Fibroblast of skin of scalp (primary cell): ENCODE results near the gene CACNG1.
A peak's percentile ranks its signal among the peaks of the same experiment; 100 is the strongest.
"Not testable (repeated sequence)": the region's sequence is repeated elsewhere in the genome, so short reads cannot be mapped to it uniquely, and the experiment has no call there.

Experiments
- DNase-seq: peaks from one replicate; pipeline ENCODE4 v3.0.0-alpha.2; 2013

The CACNG1 gene

DNA sequence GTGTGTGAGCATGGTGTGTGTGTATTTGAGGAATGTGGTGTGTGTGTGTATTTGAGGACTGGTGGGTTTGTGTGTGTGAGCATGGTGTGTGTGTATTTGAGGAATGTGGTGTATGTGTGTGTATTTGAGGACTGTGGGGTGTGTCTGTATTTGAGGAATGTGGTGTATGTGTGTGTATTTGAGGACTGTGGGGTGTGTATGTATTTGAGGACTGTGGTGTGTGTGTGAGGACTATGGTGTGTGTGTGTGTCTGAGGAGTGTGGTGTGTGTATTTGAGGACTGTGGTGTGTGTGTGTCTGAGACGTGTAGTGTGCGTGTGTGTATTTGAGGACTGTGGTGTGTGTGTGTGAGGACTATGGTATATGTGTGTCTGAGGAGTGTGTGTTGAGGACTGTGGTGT is 18.0 kb upstream of the CACNG1 start:
- DNase-seq: peak; percentile 21

DNA sequence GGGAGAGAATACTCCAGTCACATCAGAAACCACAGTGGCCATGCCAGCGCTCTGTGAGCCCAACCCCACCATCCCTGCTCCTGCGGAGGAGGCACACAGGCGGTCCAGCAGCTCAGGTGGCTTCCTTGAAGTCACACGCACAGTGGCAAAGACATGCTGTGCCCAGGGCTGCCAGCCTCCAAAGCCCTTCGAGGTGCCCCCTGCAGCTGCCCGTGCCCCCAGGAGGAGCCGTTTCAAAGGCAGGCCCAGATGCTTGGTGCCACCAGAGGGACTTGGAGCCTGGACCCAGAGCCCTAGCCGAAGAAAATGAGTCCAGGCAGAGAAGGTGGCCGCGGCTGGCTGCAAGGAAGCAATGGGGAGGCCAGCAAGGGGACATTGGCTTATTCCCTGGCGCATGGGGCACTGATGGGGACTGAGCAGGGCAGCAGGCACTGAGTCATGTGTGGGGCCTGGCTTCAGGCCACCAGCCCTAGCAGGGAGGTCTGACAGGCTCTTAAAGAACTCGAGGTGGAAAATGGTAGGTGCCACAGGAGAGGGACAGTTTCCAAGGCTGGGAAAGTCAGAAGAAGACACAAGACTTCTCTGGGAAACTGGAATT is 17.2 kb upstream of the CACNG1 start:
- peak; percentile 3 for DNase-seq

GRCh38 chr17:67030641-67031040 is 13.7 kb upstream of the CACNG1 start:
- DNase-seq: no peak

GRCh38 chr17:67032382-67032781 is 12.0 kb upstream of the CACNG1 start:
- no peak for DNase-seq

- no peak for DNase-seq
Measured at GRCh38 chr17:67032985-67033384, 11.4 kb upstream of the CACNG1 start.

GRCh38 chr17:67033613-67034012 is 10.7 kb upstream of the CACNG1 start:
- no peak for DNase-seq

DNA sequence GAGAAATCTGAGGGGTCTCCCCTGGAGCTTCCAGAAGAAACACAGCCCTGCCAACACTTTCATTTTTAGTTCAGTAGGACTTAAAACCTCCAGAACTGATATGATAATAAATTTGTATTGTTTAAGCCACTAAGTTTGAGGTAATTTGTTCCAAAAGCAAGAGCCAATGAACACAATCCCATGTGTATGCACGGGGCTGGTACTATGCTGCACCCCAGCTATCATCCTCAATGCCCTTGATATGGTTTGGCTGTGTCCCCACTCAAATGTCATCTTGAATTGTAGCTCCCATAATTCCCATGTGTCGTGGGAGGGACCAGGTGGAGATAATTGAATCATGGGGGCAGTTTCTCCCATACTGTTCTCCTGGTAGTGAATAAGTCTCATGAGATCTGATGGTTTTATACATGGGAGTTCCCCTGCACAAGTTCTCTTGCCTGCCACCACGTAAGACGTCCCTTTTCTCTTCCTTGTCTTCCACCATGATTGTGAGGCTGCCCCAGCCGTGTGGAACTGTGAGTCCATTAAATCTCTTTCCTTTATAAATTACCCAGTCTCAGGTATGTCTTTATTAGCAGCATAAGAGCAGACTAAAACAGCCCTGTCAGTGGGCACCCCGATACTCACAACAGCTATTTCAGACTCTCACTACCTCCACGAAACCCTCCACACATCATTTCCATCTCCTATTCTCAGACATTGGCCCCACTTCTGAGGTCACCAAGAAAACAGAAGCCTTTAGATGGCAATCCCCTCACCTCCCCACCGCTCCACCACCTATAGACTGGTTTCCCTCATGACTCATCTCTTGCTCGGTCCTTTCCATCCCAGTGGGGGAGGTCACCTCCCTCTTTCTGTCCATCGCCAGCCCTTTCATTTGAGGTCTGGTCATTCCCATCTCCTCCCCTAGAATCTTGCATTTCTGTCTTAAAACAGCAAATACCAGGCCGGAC is 8.9 kb upstream of the CACNG1 start:
- no peak for DNase-seq

DNA sequence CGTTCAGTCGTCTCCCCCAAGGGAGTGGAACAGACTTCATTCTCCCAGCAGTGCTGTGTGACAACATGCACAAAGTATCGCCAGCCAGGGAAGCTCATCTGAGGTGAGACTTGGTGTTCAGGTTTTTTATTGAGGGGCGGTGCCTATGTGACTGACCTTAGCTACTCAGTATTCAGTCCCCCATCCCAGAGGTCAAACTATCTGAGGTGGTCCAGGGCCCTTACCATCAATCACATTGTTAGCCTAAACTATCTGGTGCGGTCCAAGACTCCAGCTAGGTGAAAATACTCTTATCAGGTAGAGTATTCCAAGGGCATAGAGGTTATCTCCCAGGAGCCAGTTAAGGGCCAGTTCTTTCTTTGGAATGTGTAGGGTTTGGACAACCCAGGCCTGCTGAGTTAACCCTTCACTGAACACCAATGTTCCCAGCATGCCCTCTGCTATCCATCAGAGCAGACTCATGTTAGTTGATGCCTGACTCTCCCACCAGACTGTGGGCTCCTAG is 5.4 kb upstream of the CACNG1 start:
- no peak for DNase-seq

- DNase-seq: no peak
Measured at GRCh38 chr17:67040652-67041051, 3.7 kb upstream of the CACNG1 start.

GRCh38 chr17:67041119-67041518 is 3.2 kb upstream of the CACNG1 start:
- not testable (repeated sequence) for DNase-seq

DNA sequence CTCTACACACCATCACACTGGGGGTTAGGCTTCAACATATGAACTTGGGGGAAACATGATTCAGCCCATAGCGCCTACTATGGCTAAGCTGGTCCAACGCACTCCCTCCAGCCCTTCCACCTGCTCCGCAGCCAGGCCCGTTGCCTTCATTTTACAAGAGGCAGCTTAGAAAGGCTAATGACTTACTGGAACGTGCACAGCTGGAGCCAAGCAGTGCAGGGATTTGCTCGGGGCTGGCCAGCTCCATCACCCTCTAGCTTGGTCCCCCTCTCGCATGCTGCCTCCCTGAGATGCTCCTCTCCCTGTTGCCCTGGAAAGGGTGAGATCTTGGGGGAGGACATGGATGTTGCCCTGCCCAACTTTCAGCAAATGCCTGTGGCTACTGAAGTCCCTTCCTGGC is 2.8 kb upstream of the CACNG1 start:
- no peak for DNase-seq

DNA sequence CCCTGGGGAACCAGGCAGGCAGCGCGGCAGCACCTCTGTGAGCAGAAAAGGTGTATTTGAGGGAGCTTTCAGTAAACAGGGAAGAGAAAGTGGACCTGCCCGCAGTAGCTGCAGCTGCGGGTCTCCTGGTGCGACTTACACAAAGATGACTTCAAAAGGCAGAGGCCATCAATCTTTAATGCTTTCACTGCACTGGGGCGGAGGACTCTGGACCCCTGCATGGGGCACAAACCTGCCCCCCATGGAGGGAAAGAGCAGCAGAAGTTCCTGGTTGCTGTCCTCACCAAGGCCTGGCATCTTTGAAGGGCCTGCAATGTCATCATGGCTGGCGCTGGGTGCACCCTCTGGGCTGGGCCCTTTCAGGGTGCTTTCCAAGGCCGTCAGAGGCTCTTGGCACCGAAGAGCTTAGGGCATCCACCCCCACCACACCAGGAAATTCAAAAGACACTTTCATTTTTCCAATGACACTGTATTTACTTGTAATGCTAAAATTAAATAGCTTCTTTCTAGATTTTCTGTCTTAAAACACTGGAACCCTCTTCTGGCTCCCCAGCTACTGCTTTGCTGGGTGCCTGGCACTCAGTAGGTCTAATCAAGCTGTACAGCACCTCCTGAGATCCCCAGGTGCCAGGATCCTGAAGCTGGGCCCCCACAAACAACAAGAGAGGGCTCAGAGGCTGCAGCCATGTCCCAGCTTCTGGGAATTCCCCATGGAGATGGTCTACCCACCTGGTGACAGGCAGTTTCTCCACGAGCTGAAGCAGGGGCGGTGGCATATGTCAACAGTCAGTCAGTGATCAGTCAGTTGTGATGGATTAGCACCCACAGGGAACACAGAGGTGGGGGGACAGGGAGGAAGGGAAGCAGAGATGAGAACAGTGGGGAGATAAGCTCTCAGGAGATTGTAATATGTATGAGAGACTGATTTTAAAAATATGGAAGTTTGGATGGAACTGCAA is 2.1 kb upstream of the CACNG1 start:
- no peak for DNase-seq

- DNase-seq: no peak
Measured at GRCh38 chr17:67043283-67043682, 1.1 kb upstream of the CACNG1 start.

DNA sequence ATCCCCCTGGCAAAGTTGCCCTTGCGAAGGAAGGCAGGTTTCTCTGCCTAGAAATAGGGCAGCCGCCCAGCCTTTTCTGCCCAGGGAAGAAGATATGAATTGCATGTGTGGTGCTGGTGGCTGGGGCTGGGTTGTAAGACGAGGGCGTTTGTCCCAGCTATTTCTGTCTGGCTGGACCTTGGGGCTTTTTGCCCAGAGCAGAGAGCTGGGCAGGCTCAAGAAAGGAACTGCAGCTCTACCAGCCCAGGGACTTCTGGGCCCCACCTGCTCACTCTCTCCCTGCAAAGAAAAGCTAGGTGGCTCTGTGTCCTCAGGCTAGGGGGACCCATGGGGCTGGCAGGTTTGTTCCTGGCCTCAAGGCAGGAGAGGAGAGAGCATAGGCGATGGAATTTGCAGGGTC is 586 bp downstream of the CACNG1 start:
- no peak for DNase-seq

DNA sequence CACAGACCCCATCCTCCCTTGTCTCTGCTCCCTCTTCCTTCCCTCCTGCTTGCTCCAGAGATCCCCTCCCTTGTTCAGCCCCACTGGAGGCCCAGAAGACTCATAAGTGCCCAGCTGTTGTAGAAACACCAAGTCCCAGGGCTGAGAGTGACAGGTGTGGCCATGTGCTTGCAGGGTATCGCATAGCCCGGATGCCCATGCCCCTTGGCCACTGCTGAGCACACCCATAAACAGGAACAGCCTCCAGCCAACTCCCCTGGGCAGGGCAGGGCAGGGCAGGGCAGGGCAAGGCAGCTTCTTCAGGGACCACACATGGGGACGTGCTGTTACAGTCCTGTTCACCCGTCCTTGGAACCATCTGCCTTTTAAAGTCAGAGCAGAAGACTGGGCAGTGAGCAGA is 2.0 kb downstream of the CACNG1 start:
- no peak for DNase-seq

- DNase-seq: no peak
Measured at GRCh38 chr17:67047382-67047781, 3.0 kb downstream of the CACNG1 start.

DNA sequence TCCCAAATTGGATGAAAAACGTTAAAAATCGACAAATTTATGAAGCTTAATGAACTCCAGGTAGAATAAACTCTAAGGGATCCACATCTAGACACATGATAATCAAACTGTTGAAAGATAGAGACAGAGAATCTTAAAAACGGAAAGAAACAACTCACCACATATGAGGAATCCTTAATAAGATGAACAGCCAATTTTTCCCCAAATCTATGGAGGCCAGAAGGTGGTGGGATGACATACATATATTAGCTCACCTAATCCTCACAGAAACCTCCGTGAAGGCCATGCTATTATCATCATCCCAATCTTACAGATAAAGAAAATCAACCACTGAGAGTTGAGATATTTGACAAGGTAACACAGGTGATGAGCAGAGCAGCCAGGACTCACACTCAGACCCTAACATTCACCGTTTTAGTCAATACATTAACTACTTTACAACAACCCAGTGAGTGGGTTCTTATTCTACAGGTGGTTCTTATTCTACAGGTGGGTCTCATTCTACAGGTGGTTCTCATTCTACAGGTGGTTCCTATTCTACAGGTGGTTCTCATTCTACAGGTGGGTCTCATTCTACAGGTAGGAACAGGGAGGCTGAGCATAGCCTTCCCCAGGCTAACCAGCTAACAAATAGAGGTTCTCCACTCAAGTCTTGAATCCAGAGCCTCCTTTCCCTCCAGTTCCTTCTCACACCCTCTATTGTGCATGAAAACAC is 4.8 kb downstream of the CACNG1 start:
- DNase-seq: no peak

GRCh38 chr17:67050066-67050465 is 5.7 kb downstream of the CACNG1 start:
- no peak for DNase-seq

- DNase-seq: no peak
Measured at GRCh38 chr17:67050471-67051154, 6.3 kb downstream of the CACNG1 start.

GRCh38 chr17:67051155-67051538 is 6.8 kb downstream of the CACNG1 start:
- DNase-seq: no peak

DNA sequence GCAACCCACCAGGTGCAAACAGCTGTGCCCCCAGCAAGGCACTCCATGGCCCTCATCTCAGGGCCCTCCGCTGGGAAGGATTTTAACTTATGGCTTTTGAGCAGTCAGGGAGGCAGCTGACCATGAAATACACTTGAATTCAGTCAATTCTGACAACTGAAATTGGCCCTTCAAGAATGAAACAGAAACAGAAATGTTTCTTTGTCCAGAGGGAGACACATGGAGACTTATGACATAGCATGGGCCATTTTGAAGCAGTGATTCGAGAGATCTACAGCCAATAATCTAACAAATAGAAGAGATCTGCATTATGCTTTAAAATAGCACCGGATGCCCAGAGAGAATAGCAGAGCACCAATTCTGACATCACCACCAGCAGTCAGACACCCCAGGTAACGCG is 7.5 kb downstream of the CACNG1 start:
- no peak for DNase-seq
